Ascending aorta (tissue), 2 donors: ENCODE data around the gene CYP2B6. TPM values are rescaled to one million over a fixed set of nuclear protein-coding genes. Genes with fewer than 3 reads are reported as not detected.
"Not testable (repeated sequence)": the region's sequence is repeated elsewhere in the genome, so short reads cannot be mapped to it uniquely, and the experiment has no call there.

Experiments used
- DNase-seq, 2 donors: peaks; one replicate each; pipeline ENCODE4 v3.0.0-alpha.2; 2019; ENCODE audit warnings: low spot score in 2 of 2
- H3K27ac ChIP-seq, 2 donors: fragments of 200-600 bp; sonication (generic); one replicate each; pipeline ENCODE4 v1.5.1; 2016 to 2017; ENCODE audit warnings: mild to moderate bottlenecking in 1 of 2
- H3K27me3 ChIP-seq: fragments of 200-600 bp; sonication (generic); one replicate; pipeline ENCODE4 v1.5.1; 2017
- H3K36me3 ChIP-seq, 2 donors: fragments of 200-600 bp; sonication (generic); one replicate each; pipeline ENCODE4 v1.5.1; 2016
- H3K4me1 ChIP-seq, 2 donors: fragments of 200-600 bp; sonication (generic); one replicate each; pipeline ENCODE4 v1.5.1; 2016 to 2017; ENCODE audit warnings: mild to moderate bottlenecking in 1 of 2
- H3K4me3 ChIP-seq, 2 donors: fragments of 200-600 bp; sonication (generic); one replicate each; pipeline ENCODE4 v1.5.1; 2016 to 2017; ENCODE audit warnings: mild to moderate bottlenecking in 1 of 2
- H3K9me3 ChIP-seq, 2 donors: fragments of 200-600 bp; sonication (generic); one replicate each; pipeline ENCODE4 v1.5.1; 2016
- CTCF ChIP-seq, 3 experiments: fragments of 200-600 bp in 2 of 3; fragments of 450-650 bp in 1 of 3; sonication (generic) in 2 of 3; IDR thresholded peaks; one replicate each; pipeline ENCODE4 v1.5.1; 2016 to 2019; ENCODE audit warnings: antibody characterized with exemption in 3 of 3, mild to moderate bottlenecking in 1 of 3, moderate library complexity in 1 of 3
- intact Hi-C: fragments of 100-400 bp; cut with DNase I; formaldehyde crosslinking; loops from one replicate; pipeline ENCODE4 v1.15.1; 2023
- total RNA-seq: library from RNA; depleted of rRNA; stranded (reverse); fragments of >200 nt; gene quantifications from one replicate; pipeline ENCODE4 v1.1.0, GENCODE V29; 2016

The CYP2B6 gene
- total RNA-seq, 1 donor from 2014 or later = not detected

- intact Hi-C loops = no loop called here
- Histone ChIP-seq H3K9me3 (no peaks in the 10 kb centered on the region), H3K36me3 (no peaks in the 10 kb centered on the region), H3K4me1 (no peaks in the 10 kb centered on the region), H3K27me3 (no peaks in the 10 kb centered on the region), H3K27ac (no peak overlapping the region), H3K4me3 (no peak overlapping the region)
- TF ChIP-seq CTCF (IDR thresholded peaks at IDR 0.05) = no peak
- DNase-seq = no peak
Observed at GRCh38 chr19:40989453-40989852, 1.6 kb upstream of the CYP2B6 start.

- TF ChIP-seq CTCF (IDR thresholded peaks at IDR 0.05) = no peak
- intact Hi-C loops = no loop called here
- Histone ChIP-seq H3K27me3 (no peaks in the 10 kb centered on the region), H3K4me3 (no peak overlapping the region), H3K27ac (no peak overlapping the region), H3K36me3 (no peaks in the 10 kb centered on the region), H3K4me1 (no peaks in the 10 kb centered on the region), H3K9me3 (no peaks in the 10 kb centered on the region)
- DNase-seq = no peak
Observed at GRCh38 chr19:40995355-40995754, 4.3 kb downstream of the CYP2B6 start.

- H3K27ac ChIP-seq, DNase-seq, H3K4me1 ChIP-seq, intact Hi-C loops, H3K9me3 ChIP-seq, H3K36me3 ChIP-seq, H3K4me3 ChIP-seq, H3K27me3 ChIP-seq: not testable (repeated sequence)
Observed at GRCh38 chr19:40999018-40999417, 7.9 kb downstream of the CYP2B6 start.

- DNase-seq = no peak
- Histone ChIP-seq H3K9me3 (no peaks in the 10 kb centered on the region), H3K4me3 (no peak overlapping the region), H3K27me3 (no peaks in the 10 kb centered on the region), H3K36me3 (no peaks in the 10 kb centered on the region), H3K4me1 (no peaks in the 10 kb centered on the region), H3K27ac (no peak overlapping the region)
- intact Hi-C loops = no loop called here
- no peak for TF ChIP-seq CTCF (IDR thresholded peaks at IDR 0.05)
Observed at GRCh38 chr19:41000310-41000737, 9.2 kb downstream of the CYP2B6 start.

GRCh38 chr19:41001243-41001971 is 10.3 kb downstream of the CYP2B6 start:
- no peaks in the 10 kb centered on the region for H3K27me3 ChIP-seq
- no peak overlapping the region for H3K4me3 ChIP-seq
- TF ChIP-seq CTCF (IDR thresholded peaks at IDR 0.05) = no peak
- H3K36me3 ChIP-seq = no peaks in the 10 kb centered on the region
- intact Hi-C loops = no loop called here
- no peaks in the 10 kb centered on the region for H3K9me3 ChIP-seq
- H3K4me1 ChIP-seq = no peaks in the 10 kb centered on the region
- no peak for DNase-seq
- H3K27ac ChIP-seq = no peak overlapping the region

GRCh38 chr19:41003656-41004055 is 12.6 kb downstream of the CYP2B6 start:
- H3K4me3 ChIP-seq, intact Hi-C loops, H3K27ac ChIP-seq: not testable (repeated sequence)

More at GRCh38 chr19:41003656-41004055, 12.6 kb downstream of the CYP2B6 start:
- H3K9me3 ChIP-seq, H3K4me1 ChIP-seq, H3K27me3 ChIP-seq, H3K36me3 ChIP-seq, DNase-seq: not testable (repeated sequence)
